Adrenal gland (tissue), 5 donors: ENCODE data around the gene GMDS.

Experiments
- CTCF ChIP-seq, 6 experiments: fragments of 450-650 bp in 4 of 6; fragments of 200-600 bp in 2 of 6; sonication (generic) in 1 of 6; IDR thresholded peaks; 1 replicate in 5 of 6; 2 replicates in 1 of 6; pipeline versions ENCODE4 v1.5.1 to v1.8.0; 2016 to 2021; ENCODE audit warnings: antibody characterized with exemption in 6 of 6, mild to moderate bottlenecking in 2 of 6, moderate library complexity in 1 of 6
- POLR2A ChIP-seq, 2 donors: fragments of 450-650 bp; IDR thresholded peaks; one replicate each; pipeline ENCODE4 v1.6.1; 2017; ENCODE audit warnings: antibody characterized with exemption in 2 of 2, mild to moderate bottlenecking in 2 of 2, moderate library complexity in 1 of 2
- donor health status: DM: no; HTN: no; CAD: no.

- no peak for TF ChIP-seq CTCF (IDR thresholded peaks at IDR 0.05)
- no peak for TF ChIP-seq POLR2A (IDR thresholded peaks at IDR 0.05)
Measured at GRCh38 chr6:1836690-1837089, 408.7 kb downstream of the GMDS start.
